ENCODE data around the gene MON1A. TPM values are rescaled to one million over a fixed set of nuclear protein-coding genes. Genes with fewer than 3 reads are reported as not detected.

The MON1A gene
- total and polyA plus RNA-seq, 10 of the 15 experiments (the other 5 are each of a cell fraction or from before 2014, with no cell fraction given) = 1.3 to 10.5 (median 7.7) TPM

DNA sequence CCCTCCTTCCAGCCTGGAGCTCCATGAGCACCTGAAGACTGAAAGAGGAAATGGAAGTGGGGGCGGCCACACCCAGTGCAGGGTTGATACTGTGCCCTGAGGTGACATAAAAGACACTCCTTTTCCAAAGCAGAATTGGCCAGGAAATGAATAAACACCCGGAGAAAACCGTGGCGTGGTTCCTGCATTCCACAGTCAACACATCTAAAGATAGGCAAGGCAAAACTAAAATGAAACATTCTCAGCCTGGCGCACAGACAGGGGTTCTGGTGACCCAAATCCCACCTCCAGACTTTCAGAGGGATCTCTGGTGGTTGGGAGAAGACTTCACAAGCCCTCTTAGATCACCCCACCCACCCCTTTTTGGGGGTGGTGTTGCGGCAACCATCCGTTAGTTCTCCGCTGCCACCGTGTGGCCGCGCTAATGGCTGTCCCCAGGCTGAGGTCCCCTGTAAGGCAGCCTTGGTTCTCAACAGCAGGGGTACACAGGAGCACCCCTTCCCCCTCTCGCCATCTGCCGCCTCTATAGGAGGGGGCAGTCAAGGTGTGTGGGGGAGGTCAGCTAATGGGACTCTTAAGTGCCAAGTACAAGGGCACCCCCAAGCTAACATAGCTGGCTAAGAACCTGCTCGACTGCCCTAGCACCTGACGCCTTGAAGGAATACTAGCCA is 23.4 kb downstream of the MON1A start:
- peak; percentile 72 for ATAC-seq
- POLR2A ChIA-PET = interaction anchor here (1.1 to 1.5 kb wide), 2 partner anchors 23 to 33 kb away, joined by 3 to 5 read pairs; partner anchors contain the start of genes MON1A and RBM6
- H3K4me3 ChIP-seq = 0 out of 2 replicates have a peak overlapping the region, but pooled peaks have one; percentile 3
- TF ChIP-seq RB1 (IDR thresholded peaks at IDR 0.05; ENCODE audit: borderline replicate concordance) (no peak), WRNIP1 (IDR thresholded peaks at IDR 0.05; ENCODE audit: borderline replicate concordance, low read depth, low read length) (no peak), LARP7 (IDR thresholded peaks at IDR 0.05) (0 out of 2 replicates have a peak, but pooled peaks have one; percentile 39), YY1 (IDR thresholded peaks at IDR 0.05; ENCODE audit: low read depth, low read length) (peak; percentile 63; the same call in 1 of the 2 replicates), PAX8 (IDR thresholded peaks at IDR 0.05) (no peak), BHLHE40 (IDR thresholded peaks at IDR 0.05; ENCODE audit: borderline replicate concordance in 1 of 2, low read depth in 2 of 2, low read length in 1 of 2) (no peak), PML (IDR thresholded peaks at IDR 0.05; ENCODE audit: low read length) (no peak), BMI1 (IDR thresholded peaks at IDR 0.05; ENCODE audit: borderline replicate concordance) (no peak), SIX5 (IDR thresholded peaks at IDR 0.05; ENCODE audit: low read depth, low read length, severe bottlenecking) (no peak), HSF1 (IDR thresholded peaks at IDR 0.05; ENCODE audit: low read depth, low read length) (no peak), ZSCAN29 (IDR thresholded peaks at IDR 0.05) (no peak), SP1 (IDR thresholded peaks at IDR 0.05; ENCODE audit: low read depth, low read length) (no peak), IRF4 (IDR thresholded peaks at IDR 0.05; ENCODE audit: low read depth, low read length) (0 out of 2 replicates have a peak, but pooled peaks have one; percentile 23), SMC3 (IDR thresholded peaks at IDR 0.05; ENCODE audit: borderline replicate concordance, low read length) (peak; percentile 53; the same call in 1 of the 2 replicates), RUNX3 (IDR thresholded peaks at IDR 0.05; ENCODE audit: low read length) (no peak), DPF2 (IDR thresholded peaks at IDR 0.05) (no peak), POLR2A (IDR thresholded peaks at IDR 0.05; ENCODE audit: low read depth, low read length) (no peak)
- TF ChIP-seq, protein P1, sequence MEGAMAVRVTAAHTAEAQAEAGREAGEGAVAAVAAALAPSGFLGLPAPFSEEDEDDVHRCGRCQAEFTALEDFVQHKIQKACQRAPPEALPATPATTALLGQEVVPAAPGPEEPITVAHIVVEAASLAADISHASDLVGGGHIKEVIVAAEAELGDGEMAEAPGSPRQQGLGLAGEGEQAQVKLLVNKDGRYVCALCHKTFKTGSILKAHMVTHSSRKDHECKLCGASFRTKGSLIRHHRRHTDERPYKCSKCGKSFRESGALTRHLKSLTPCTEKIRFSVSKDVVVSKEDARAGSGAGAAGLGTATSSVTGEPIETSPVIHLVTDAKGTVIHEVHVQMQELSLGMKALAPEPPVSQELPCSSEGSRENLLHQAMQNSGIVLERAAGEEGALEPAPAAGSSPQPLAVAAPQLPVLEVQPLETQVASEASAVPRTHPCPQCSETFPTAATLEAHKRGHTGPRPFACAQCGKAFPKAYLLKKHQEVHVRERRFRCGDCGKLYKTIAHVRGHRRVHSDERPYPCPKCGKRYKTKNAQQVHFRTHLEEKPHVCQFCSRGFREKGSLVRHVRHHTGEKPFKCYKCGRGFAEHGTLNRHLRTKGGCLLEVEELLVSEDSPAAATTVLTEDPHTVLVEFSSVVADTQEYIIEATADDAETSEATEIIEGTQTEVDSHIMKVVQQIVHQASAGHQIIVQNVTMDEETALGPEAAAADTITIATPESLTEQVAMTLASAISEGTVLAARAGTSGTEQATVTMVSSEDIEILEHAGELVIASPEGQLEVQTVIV (IDR thresholded peaks at IDR 0.05; ENCODE audit: borderline replicate concordance, partially characterized antibody) = no peak
- TF ChIP-seq, protein P2, sequence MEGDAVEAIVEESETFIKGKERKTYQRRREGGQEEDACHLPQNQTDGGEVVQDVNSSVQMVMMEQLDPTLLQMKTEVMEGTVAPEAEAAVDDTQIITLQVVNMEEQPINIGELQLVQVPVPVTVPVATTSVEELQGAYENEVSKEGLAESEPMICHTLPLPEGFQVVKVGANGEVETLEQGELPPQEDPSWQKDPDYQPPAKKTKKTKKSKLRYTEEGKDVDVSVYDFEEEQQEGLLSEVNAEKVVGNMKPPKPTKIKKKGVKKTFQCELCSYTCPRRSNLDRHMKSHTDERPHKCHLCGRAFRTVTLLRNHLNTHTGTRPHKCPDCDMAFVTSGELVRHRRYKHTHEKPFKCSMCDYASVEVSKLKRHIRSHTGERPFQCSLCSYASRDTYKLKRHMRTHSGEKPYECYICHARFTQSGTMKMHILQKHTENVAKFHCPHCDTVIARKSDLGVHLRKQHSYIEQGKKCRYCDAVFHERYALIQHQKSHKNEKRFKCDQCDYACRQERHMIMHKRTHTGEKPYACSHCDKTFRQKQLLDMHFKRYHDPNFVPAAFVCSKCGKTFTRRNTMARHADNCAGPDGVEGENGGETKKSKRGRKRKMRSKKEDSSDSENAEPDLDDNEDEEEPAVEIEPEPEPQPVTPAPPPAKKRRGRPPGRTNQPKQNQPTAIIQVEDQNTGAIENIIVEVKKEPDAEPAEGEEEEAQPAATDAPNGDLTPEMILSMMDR (IDR thresholded peaks at IDR 0.05 in 2 of 3, conservative IDR thresholded peaks at IDR 0.05 in 1 of 3; ENCODE audit: control insufficient read depth in 2 of 3, extremely low read depth in 1 of 3, insufficient read depth in 1 of 3, low read depth in 3 of 3, low read length in 3 of 3) = peak; percentile 66 to 77 (median 71); a peak in 5 of 6 replicates

More for the DNA sequence above, 23.4 kb downstream of the MON1A start:
- intact Hi-C loops (cut with micrococcal nuclease; ENCODE audit: unreplicated experiment) = loop anchor here (1.0 to 5.0 kb wide), 4 partner anchors 49 to 203 kb away; partner anchors contain the start of genes INKA1 and TRAIP
- Histone ChIP-seq H2AFZ (ENCODE audit: control insufficient read depth, low read depth, low read length) (peak overlapping the region; percentile 38), H3K79me2 (ENCODE audit: control insufficient read depth, insufficient read depth, low read length) (no peaks in the 10 kb centered on the region), H3K27me3 (replicated peaks in 1 of 2; ENCODE audit: control insufficient read depth in 2 of 2, insufficient read depth in 2 of 2, low read length in 1 of 2) (no peaks in the 10 kb centered on the region), H3K9me3 (replicated peaks; ENCODE audit: control insufficient read depth, insufficient read depth, low read length) (no peaks in the 10 kb centered on the region), H3K27ac (ENCODE audit: control insufficient read depth, insufficient read depth) (peak overlapping the region; percentile 46), H3K4me1 (ENCODE audit: control insufficient read depth, insufficient read depth, low read length) (peaks cover 25% of the 10 kb centered on the region), H3K4me2 (ENCODE audit: control insufficient read depth, insufficient read depth) (peak overlapping the region; percentile 19), H4K20me1 (ENCODE audit: control insufficient read depth, insufficient read depth) (no peaks in the 10 kb centered on the region), H3K9ac (ENCODE audit: control insufficient read depth, insufficient read depth, low read length) (no peak overlapping the region; the same call in 1 of the 2 replicates), H3K36me3 (ENCODE audit: control insufficient read depth in 2 of 2, insufficient read depth in 2 of 2, low read length in 1 of 2) (peaks cover 0 to 2% of the 10 kb centered on the region in 2 experiments; a peak in 2 of 4 replicates)
- no peak for DNase-seq (ENCODE audit: low read depth, low spot score)
- WGBS (ENCODE audit: insufficient coverage, insufficient replicate concordance, low lambda C conversion rate, missing lambda C conversion rate) = 17% methylated on average over 14 of the region's 15 CpGs
- in situ Hi-C loops (cut with MboI) = loop anchor here (5.0 kb wide), 1 partner anchor 104 kb away; the partner anchor contains the start of gene INKA1
- no TSS peak for BruUV-seq (replicated peaks)
- CTCF ChIA-PET = interaction anchor here (0.7 to 8.4 kb wide), 23 partner anchors 8 to 366 kb away, joined by 3 to 70 read pairs (median 4); partner anchors contain the start of gene INKA1
- SMC1A ChIA-PET (ENCODE audit: uncharacterized antibody, unreplicated experiment) = interaction anchor here (0.6 to 1.7 kb wide), 12 partner anchors 10 to 784 kb away, joined by 3 to 7 read pairs (median 4); partner anchors contain the start of gene INKA1
- no peak for FAIRE-seq
- RAD21 ChIA-PET (ENCODE audit: unreplicated experiment) = interaction anchor here (0.8 to 3.3 kb wide), 8 partner anchors 22 to 102 kb away, joined by 3 to 33 read pairs (median 6); partner anchors contain the start of genes INKA1, RBM6 and TRAIP
